HepG2 (cell line): ENCODE results near the gene PDIA4. TPM values are rescaled to one million over a fixed set of nuclear protein-coding genes. Genes with fewer than 3 reads are reported as not detected.

Source experiments
- FOXA1 ChIP-seq, 2 experiments: fragments of 450-650 bp in 1 of 2; sonication (generic) in 1 of 2; formaldehyde crosslinking in 1 of 2; IDR thresholded peaks; 2 replicates each; pipeline versions ENCODE4 v1.4.0 to v1.6.1; 2016 to 2020; ENCODE audit warnings: missing genetic modification reagents in 1 of 2
- HIVEP1 ChIP-seq: sonication (generic); formaldehyde crosslinking; IDR thresholded peaks from 2 replicates; pipeline ENCODE4 v1.4.0; 2020; ENCODE audit warnings: mild to moderate bottlenecking, missing genetic modification reagents
- HMGXB3 ChIP-seq: sonication (generic); formaldehyde crosslinking; IDR thresholded peaks from 2 replicates; pipeline ENCODE4 v1.4.0; 2020; ENCODE audit warnings: missing genetic modification reagents, borderline replicate concordance
- MZF1 ChIP-seq: sonication (generic); formaldehyde crosslinking; IDR thresholded peaks from 2 replicates; pipeline ENCODE4 v1.8.1; 2023; ENCODE audit warnings: mild to moderate bottlenecking, missing genetic modification reagents, borderline replicate concordance
- RARA ChIP-seq: IDR thresholded peaks from 2 replicates; pipeline ENCODE4 v1.6.1; 2016; ENCODE audit warnings: missing genetic modification reagents, missing compliant biosample characterization
- SMARCE1 ChIP-seq: fragments of 450-650 bp; IDR thresholded peaks from 2 replicates; pipeline ENCODE4 v1.6.1; 2017; ENCODE audit warnings: borderline replicate concordance
- ZMAT5 ChIP-seq: sonication (generic); formaldehyde crosslinking; IDR thresholded peaks from 2 replicates; pipeline ENCODE4 v1.5.0; 2020; ENCODE audit warnings: mild to moderate bottlenecking, low read depth, missing genetic modification reagents, borderline replicate concordance
- ZNF138 ChIP-seq: sonication (generic); formaldehyde crosslinking; IDR thresholded peaks from 2 replicates; pipeline ENCODE4 v1.5.0; 2020; ENCODE audit warnings: mild to moderate bottlenecking, low read depth, missing genetic modification reagents
- ZNF225 ChIP-seq: sonication (generic); formaldehyde crosslinking; IDR thresholded peaks from 2 replicates; pipeline ENCODE4 v1.4.0; 2020; ENCODE audit warnings: mild to moderate bottlenecking, missing genetic modification reagents
- ZNF33B ChIP-seq: sonication (generic); formaldehyde crosslinking; IDR thresholded peaks from 2 replicates; pipeline ENCODE4 v1.5.1; 2020; ENCODE audit warnings: mild to moderate bottlenecking, missing genetic modification reagents
- ZNF547 ChIP-seq: sonication (generic); formaldehyde crosslinking; IDR thresholded peaks from 2 replicates; pipeline ENCODE4 v1.5.1; 2020; ENCODE audit warnings: mild to moderate bottlenecking, missing genetic modification reagents
- ZNF782 ChIP-seq: sonication (generic); formaldehyde crosslinking; IDR thresholded peaks from 2 replicates; pipeline ENCODE4 v1.4.0; 2020; ENCODE audit warnings: missing genetic modification reagents, mild to moderate bottlenecking, borderline replicate concordance
- polyA plus RNA-seq, 8 experiments: library from polyadenylated mRNA; depleted of rRNA in 3 of 8; stranded (reverse) in 7 of 8; unstranded in 1 of 8; fragments of >200 nt; fragmentation: Illumina TruSeq in 4 of 8; extraction: Trizol in 4 of 8; gene quantifications; 2 replicates each; pipeline versions ENCODE4 v1.2.1 to v1.2.3, GENCODE V29; 2011 to 2016; ENCODE audit warnings: low read depth in 4 of 8, missing spikeins in 1 of 8, mixed read lengths in 1 of 8; ENCODE audit not compliant: insufficient read depth in 1 of 8
- total RNA-seq, 5 experiments: library from RNA; depleted of rRNA; stranded (reverse); fragments of >200 nt; fragmentation: Illumina TruSeq; extraction: Trizol; gene quantifications; 2 replicates each; pipeline ENCODE4 v1.2.3, GENCODE V29; 2016; ENCODE audit warnings: low read depth in 1 of 5
- TF ChIP-seq, protein P1 (sequence below): sonication (generic); formaldehyde crosslinking; IDR thresholded peaks from 2 replicates; pipeline ENCODE4; 2020; ENCODE audit warnings: missing genetic modification reagents, mild to moderate bottlenecking, borderline replicate concordance
- TF ChIP-seq, protein P2 (sequence below), 2 experiments: IDR thresholded peaks; 2 replicates each; pipeline ENCODE4 v1.6.1; 2011 to 2012; ENCODE audit warnings: low read length in 2 of 2, borderline replicate concordance in 1 of 2, low read depth in 1 of 2, mild to moderate bottlenecking in 1 of 2, moderate library complexity in 1 of 2

PDIA4 gene
- total and polyA plus RNA-seq, 2 of the 13 experiments (the other 11 are each of a cell fraction or from before 2014, with no cell fraction given), result 278 to 402 TPM

DNA sequence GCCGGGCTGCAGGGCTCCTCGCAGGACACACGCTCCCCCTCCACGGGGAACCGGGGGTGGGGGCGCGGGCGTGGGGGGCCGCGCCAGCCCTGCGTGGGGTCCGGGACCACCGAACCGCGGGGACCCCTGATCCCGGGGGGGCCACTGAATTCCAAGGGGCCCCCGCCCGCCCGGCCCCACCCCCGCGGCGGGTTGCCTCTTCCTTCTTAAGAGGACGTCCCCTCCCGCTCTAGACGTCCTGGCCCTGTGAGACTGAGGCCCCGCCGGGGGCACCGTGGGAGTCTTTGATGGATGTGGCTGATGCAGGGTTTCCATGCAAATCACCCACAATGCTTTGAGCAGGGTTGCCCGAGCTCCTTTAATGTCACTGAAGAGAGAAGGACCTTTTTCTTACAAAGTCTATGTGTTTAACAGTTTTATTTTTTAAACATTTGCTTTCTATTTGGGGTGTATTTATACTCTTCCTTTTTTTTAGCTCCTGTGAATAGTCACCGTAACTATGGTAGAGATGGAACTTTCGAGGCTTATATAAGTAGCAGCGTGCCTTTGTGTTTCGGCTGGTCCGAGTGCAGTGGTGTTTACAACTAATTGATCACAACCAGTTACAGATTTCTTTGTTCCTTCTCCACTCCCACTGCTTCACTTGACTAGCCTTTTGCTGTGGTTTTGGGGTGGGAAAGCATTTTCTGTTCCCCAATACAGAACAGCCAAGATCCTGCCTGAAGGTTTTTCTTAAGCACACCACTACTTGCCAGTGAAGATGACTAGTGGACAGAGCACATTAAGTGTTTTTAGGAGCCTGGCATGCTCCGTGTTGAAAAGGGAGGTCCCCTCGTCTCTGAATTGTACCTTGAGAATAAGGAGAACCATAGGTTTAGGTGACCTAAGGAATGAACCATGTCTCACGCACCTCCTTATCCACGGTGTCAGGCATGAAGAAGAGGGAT lies 44.8 kb downstream of the PDIA4 start (continued):
- TF ChIP-seq HMGXB3 (CRISPR knock-in tag), result peak; percentile 25; the same call in 1 of the 2 replicates
- TF ChIP-seq HIVEP1, result no peak
- 0 out of 2 replicates have a peak, but pooled peaks have one; percentile 31 for TF ChIP-seq ZNF33B (CRISPR knock-in tag)
- TF ChIP-seq, protein P1, sequence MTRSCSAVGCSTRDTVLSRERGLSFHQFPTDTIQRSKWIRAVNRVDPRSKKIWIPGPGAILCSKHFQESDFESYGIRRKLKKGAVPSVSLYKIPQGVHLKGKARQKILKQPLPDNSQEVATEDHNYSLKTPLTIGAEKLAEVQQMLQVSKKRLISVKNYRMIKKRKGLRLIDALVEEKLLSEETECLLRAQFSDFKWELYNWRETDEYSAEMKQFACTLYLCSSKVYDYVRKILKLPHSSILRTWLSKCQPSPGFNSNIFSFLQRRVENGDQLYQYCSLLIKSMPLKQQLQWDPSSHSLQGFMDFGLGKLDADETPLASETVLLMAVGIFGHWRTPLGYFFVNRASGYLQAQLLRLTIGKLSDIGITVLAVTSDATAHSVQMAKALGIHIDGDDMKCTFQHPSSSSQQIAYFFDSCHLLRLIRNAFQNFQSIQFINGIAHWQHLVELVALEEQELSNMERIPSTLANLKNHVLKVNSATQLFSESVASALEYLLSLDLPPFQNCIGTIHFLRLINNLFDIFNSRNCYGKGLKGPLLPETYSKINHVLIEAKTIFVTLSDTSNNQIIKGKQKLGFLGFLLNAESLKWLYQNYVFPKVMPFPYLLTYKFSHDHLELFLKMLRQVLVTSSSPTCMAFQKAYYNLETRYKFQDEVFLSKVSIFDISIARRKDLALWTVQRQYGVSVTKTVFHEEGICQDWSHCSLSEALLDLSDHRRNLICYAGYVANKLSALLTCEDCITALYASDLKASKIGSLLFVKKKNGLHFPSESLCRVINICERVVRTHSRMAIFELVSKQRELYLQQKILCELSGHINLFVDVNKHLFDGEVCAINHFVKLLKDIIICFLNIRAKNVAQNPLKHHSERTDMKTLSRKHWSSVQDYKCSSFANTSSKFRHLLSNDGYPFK (CRISPR knock-in tag), result no peak
- no peak for TF ChIP-seq RARA
- TF ChIP-seq, protein P2, sequence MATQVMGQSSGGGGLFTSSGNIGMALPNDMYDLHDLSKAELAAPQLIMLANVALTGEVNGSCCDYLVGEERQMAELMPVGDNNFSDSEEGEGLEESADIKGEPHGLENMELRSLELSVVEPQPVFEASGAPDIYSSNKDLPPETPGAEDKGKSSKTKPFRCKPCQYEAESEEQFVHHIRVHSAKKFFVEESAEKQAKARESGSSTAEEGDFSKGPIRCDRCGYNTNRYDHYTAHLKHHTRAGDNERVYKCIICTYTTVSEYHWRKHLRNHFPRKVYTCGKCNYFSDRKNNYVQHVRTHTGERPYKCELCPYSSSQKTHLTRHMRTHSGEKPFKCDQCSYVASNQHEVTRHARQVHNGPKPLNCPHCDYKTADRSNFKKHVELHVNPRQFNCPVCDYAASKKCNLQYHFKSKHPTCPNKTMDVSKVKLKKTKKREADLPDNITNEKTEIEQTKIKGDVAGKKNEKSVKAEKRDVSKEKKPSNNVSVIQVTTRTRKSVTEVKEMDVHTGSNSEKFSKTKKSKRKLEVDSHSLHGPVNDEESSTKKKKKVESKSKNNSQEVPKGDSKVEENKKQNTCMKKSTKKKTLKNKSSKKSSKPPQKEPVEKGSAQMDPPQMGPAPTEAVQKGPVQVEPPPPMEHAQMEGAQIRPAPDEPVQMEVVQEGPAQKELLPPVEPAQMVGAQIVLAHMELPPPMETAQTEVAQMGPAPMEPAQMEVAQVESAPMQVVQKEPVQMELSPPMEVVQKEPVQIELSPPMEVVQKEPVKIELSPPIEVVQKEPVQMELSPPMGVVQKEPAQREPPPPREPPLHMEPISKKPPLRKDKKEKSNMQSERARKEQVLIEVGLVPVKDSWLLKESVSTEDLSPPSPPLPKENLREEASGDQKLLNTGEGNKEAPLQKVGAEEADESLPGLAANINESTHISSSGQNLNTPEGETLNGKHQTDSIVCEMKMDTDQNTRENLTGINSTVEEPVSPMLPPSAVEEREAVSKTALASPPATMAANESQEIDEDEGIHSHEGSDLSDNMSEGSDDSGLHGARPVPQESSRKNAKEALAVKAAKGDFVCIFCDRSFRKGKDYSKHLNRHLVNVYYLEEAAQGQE (IDR thresholded peaks at IDR 0.05; ENCODE audit: borderline replicate concordance in 1 of 2, low read depth in 1 of 2, low read length in 2 of 2), result no peak
- no peak for TF ChIP-seq FOXA1 (IDR thresholded peaks at IDR 0.05)
- peak; percentile 59; the same call in 1 of the 2 replicates for TF ChIP-seq FOXA1 (CRISPR knock-in tag; IDR thresholded peaks at IDR 0.05)
- no peak for TF ChIP-seq ZMAT5 (CRISPR knock-in tag)
- TF ChIP-seq SMARCE1, result no peak
- no peak for TF ChIP-seq MZF1
- no peak for TF ChIP-seq ZNF225 (CRISPR knock-in tag)
- no peak for TF ChIP-seq ZNF782 (CRISPR knock-in tag)
- TF ChIP-seq ZNF138 (CRISPR knock-in tag), result no peak
- TF ChIP-seq ZNF547 (CRISPR knock-in tag), result peak; percentile 57; the same call in 1 of the 2 replicates
